HG02884 (cell line): ENCODE results near the gene KLHL29.
A peak's percentile ranks its signal among the peaks of the same experiment; 100 is the strongest.

ENCODE experiments used
- ATAC-seq: cut with Tn5 transposase; IDR thresholded peaks from one replicate; pipeline ENCODE4 v1.9.1; 2021; ENCODE audit warnings: mild to moderate bottlenecking, moderate library complexity; ENCODE audit not compliant: unreplicated experiment

KLHL29 gene

DNA sequence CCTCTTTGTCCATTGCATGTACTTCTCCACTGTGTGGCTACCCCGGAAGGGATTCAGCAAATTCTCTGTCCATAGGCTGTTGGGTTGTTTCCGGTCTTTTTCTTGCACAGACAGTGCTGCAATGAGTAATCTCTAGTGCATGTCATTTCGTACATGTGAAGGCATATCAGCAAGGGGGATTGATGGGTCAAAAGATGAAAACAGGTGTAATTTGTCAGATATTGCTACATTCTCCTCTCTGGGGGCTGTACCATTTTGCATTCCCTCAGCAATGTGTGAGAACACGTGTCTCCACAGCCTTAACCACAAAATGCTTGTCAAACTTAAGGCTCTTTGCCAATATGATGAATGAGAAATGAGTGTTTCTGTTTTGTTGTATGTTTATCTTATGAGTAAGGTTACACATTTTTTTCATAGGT, 60.5 kb downstream of the KLHL29 start:
- peak; percentile 36 for ATAC-seq

DNA sequence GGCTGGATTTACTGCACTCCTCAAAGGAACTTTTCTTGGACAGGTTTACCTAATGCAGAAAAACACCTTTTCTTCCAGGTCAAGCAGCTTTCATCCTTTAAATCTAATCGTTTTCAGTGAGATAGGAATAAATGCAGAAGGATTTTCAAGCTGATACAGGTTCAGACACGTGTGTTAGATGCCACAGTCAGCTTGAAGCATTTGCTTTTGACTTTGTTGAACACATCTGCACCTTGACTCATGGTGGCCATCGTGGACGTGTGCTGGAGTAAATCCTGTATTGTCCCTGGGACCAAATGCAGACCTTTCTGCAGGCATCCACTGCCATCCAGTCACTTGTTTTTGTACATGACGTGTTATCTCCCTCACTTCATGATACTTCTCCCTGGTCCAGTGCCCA, 61.9 kb downstream of the KLHL29 start:
- ATAC-seq = no peak

- ATAC-seq = no peak
Measured at GRCh38 chr2:23447405-23447804, 62.4 kb downstream of the KLHL29 start.

- ATAC-seq = no peak
Measured at GRCh38 chr2:23448906-23449305, 63.9 kb downstream of the KLHL29 start.

GRCh38 chr2:23449413-23449812, 64.4 kb downstream of the KLHL29 start:
- peak; percentile 80 for ATAC-seq

DNA sequence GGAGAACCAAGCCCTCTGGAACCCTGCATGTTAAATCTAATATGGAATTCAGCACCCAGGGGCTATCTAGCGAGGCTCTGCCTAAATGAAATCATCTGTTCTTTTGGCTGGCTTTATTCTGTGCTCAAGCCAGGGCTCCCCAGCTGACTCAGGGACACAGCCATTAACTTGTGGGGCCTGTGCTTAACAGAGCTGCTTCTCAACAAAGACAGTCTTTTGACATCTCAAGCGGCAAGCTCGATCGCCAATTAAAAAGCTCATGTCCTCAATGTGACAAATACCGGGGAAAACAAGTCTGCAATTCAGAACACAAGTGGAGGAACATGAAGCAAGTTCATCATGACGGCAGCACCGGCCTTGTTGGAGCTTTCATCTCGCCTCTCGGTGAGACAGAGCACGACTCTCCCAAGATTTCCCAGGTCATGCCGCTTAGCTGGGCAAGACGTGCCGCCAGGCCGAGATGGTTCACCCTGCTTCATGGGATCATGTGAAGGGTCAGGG, 64.9 kb downstream of the KLHL29 start:
- no peak for ATAC-seq

GRCh38 chr2:23452372-23452771, 67.4 kb downstream of the KLHL29 start:
- ATAC-seq = no peak

GRCh38 chr2:23452853-23453420, 68.0 kb downstream of the KLHL29 start:
- peak; percentile 40 for ATAC-seq

DNA sequence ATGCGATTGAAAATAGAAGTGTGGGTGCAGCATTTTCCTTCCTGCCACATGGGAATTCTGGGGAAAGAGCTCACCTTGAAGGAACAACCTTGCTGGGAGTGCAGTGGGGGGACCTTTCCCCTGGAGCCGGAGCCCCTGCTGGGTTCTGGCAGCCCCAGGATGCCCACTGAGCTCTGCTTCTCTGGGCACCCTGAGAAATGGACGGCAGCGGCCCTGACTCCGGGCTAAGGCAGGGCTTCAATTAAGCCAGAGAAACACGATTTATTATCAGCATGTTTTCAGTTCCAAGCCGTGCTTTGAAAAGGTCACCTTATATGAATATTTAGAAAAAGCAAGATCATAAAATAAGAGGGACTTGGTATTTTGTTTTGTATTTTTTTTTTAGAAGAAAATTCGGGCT, 68.5 kb downstream of the KLHL29 start:
- ATAC-seq = no peak

GRCh38 chr2:23453836-23454460, 69.0 kb downstream of the KLHL29 start:
- no peak for ATAC-seq

GRCh38 chr2:23454501-23455120, 69.6 kb downstream of the KLHL29 start:
- no peak for ATAC-seq

- no peak for ATAC-seq
Measured at GRCh38 chr2:23456396-23456795, 71.4 kb downstream of the KLHL29 start.

DNA sequence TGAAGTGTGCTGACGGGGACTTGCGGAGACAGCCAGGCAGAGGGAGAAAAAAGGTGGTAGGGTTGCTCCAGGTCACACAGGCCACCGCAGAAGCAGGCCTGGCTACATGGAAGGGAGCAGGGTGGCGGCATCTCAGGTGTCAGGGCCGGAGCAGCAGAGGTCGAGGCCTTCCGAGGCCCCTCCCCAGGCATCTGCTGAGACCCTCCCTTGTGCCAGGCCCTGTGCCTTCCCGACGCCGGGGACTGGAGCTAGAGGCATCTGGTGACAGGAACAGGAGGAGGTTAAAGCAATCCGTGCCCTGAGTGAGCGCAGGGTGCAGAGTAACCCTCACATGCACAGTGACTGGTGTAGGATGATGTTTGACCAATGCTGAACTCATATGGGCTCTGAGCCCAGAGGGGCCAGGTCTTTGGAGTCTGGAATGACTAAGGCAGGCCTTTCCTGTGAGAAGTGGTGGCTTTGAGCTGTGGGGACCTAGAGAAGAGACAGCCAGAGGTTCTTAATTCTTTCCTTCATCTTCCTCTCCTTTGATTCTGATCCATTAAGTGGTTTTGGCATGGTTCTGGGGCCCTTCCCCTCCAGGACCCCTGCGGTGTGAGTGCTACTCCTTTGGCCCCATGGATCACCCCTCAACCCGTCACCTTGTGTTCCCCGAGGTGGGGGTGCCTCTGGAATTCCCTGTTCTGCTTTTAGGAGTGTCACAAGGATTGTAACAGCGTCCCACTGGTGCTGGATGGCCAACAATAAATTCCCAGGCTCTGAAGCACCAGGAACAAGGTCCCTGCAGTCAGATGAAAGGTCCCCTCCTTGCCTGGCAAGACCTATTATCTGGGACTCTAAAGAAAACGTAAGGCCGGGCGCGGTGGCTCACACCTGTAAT, 72.1 kb downstream of the KLHL29 start:
- no peak for ATAC-seq

- no peak for ATAC-seq
Measured at GRCh38 chr2:23457990-23458682, 73.2 kb downstream of the KLHL29 start.

DNA sequence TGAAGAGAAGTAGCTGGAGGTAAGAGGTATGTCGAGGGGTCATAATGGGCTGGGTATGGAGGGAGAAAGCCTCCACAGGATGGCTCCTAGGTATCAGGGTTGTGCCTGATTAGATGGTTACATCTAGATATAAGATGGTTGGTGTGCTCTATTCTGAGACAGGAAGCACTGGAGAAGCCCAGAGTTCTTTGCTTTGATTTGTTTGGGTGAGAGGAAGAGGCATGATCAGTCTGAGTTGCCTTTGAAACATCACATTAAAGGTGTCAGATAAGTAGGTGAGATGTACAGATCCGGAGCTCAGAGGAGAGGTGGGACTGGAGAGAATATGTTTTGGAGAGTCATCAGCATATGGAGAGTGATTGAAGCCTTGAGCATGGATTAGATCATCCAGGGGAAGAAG, 74.1 kb downstream of the KLHL29 start:
- no peak for ATAC-seq

DNA sequence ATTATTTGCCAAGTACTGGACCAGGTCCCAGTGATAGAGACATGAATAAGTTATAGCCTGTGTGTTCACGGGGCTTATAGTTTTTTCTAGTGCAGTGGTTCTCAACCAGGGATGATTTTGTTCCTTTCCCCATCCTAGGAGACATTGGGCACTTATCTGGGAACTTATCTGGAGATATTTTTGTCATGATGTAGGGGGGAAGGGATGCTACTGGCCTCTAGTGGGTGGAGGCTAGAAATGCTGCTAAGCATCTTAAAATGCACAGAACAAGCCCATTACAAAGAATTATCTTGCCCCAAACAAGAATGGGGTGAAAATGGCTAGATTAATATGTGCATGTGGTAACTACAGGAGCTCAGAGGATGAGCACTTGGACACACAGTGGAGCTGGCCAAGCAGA, 75.2 kb downstream of the KLHL29 start:
- no peak for ATAC-seq

GRCh38 chr2:23460993-23461392, 76.0 kb downstream of the KLHL29 start:
- ATAC-seq = no peak

DNA sequence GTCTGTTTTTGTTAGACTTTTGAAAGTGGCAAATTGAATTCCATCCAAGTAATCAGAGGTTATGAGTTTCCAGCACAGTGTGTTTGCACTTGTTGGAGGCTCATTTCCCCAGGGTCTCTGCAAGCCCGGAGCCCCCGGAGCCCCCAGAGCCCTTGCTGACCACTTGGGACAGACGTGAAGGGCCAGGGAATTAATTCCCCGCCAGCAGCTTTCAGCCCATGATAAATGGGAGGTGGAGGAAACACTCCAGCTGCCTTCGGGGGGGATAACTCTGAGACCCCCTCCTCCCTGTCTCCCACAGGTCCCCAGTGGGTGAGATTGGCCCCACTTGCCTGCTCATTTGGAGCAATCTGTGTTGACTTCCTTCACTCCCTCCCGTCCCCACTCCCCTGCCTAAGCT, 79.2 kb downstream of the KLHL29 start:
- no peak for ATAC-seq

DNA sequence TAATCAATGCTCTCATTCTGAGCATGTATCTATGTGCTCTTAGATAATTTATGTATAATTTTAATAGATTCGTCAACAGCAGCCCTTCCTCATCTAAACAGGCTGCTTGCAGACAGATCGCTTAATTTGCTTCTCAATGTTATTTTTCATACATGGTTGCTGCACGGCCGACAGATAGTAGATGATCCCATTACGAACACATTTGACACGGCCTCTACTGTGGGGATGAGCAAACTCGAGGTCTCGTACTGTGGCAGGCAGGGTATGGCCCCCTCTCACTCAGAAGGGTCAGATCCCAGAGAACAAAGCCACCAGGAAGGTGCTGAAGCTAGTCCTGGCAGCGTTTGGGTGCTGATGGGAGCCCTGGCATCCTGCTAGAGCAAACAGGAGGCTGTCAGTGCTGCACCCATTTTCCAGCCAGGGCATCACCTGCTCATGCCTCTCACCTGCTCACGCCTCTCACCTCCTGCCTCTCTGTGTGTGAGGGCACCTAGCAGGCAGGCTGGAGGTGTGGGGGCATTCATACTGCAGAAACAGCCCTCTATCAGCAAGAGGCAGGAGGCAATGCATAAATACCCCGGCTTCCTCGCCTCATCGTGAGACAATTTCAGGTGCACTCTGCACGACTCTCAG, 80.0 kb downstream of the KLHL29 start:
- ATAC-seq = no peak

GRCh38 chr2:23465936-23466335, 81.0 kb downstream of the KLHL29 start:
- ATAC-seq = no peak
